ENCODE results near the gene VAPA. TPM values are rescaled to one million over a fixed set of nuclear protein-coding genes. Genes with fewer than 3 reads are reported as not detected.

The VAPA gene
- total and polyA plus RNA-seq, 10 donors: 53.1 to 290 (median 181) TPM

GRCh38 chr18:9950289-9951016 lies 36.6 kb downstream of the VAPA start:
- DNase-seq: no peak
- TF ChIP-seq POLR2A (IDR thresholded peaks at IDR 0.05) (no peak), POLR2AphosphoS5 (IDR thresholded peaks at IDR 0.05) (peak in 1 of 3 donors; percentile 35)
- Histone ChIP-seq H3K36me3 (peaks cover 2 to 100% (median 53%) of the 10 kb centered on the region in 6 donors), H3K27me3 (replicated peaks in 1 of 7) (no peaks in the 10 kb centered on the region), H3K27ac (peak overlapping the region in 1 of 8 donors; percentile 20), H3K4me3 (no peak overlapping the region), H3K4me1 (peaks cover 0 to 29% (median 6%) of the 10 kb centered on the region in 6 donors), H3K9me3 (no peaks in the 10 kb centered on the region)
- intact Hi-C loops (cut with DNase I; ENCODE audit: low total_unique reads): no loop called here
- WGBS, 5 donors: 42 to 67% (median 63%) methylated on average over 3 of the region's 3 CpGs

GRCh38 chr18:9951022-9951859 lies 37.4 kb downstream of the VAPA start:
- peak overlapping the region in 1 of 8 donors; percentile 20 for H3K27ac ChIP-seq
- peaks cover 2 to 100% (median 49%) of the 10 kb centered on the region in 6 donors for H3K36me3 ChIP-seq
- H3K9me3 ChIP-seq: no peaks in the 10 kb centered on the region
- DNase-seq: no peak
- no peak overlapping the region for H3K4me3 ChIP-seq
- 76 to 84% (median 84%) methylated on average over 9 of the region's 9 CpGs for WGBS, 5 donors
- intact Hi-C loops (cut with DNase I; ENCODE audit: low total_unique reads): no loop called here
- peaks cover 0 to 29% (median 6%) of the 10 kb centered on the region in 6 donors for H3K4me1 ChIP-seq
- no peaks in the 10 kb centered on the region for H3K27me3 ChIP-seq (replicated peaks in 1 of 7)
- TF ChIP-seq POLR2AphosphoS5 (IDR thresholded peaks at IDR 0.05) (peak in 1 of 3 donors; percentile 21), POLR2A (IDR thresholded peaks at IDR 0.05) (no peak), CTCF (IDR thresholded peaks at IDR 0.05 in 8 of 11, conservative IDR thresholded peaks at IDR 0.05 in 3 of 11) (peak in 7 of 11 experiments; percentile 38 to 64 (median 55))

GRCh38 chr18:9952633-9953416 lies 39.0 kb downstream of the VAPA start:
- intact Hi-C loops (cut with DNase I; ENCODE audit: low total_unique reads): no loop called here
- H3K4me1 ChIP-seq: peaks cover 0 to 29% (median 6%) of the 10 kb centered on the region in 6 donors
- no peak for TF ChIP-seq CTCF (IDR thresholded peaks at IDR 0.05 in 8 of 11, conservative IDR thresholded peaks at IDR 0.05 in 3 of 11)
- no peak for TF ChIP-seq POLR2AphosphoS5 (IDR thresholded peaks at IDR 0.05)
- no peak for TF ChIP-seq POLR2A (IDR thresholded peaks at IDR 0.05)
- no peak overlapping the region for H3K4me3 ChIP-seq
- peaks cover 2 to 97% (median 38%) of the 10 kb centered on the region in 6 donors for H3K36me3 ChIP-seq
- no peaks in the 10 kb centered on the region for H3K27me3 ChIP-seq (replicated peaks in 1 of 7)
- 81 to 100% (median 86%) methylated on average over 1 of the region's 1 CpG for WGBS, 5 donors
- H3K9me3 ChIP-seq: no peaks in the 10 kb centered on the region
- DNase-seq: no peak
- H3K27ac ChIP-seq: peak overlapping the region in 2 of 8 donors; percentile 4 to 26

GRCh38 chr18:9958861-9959399 lies 45.1 kb downstream of the VAPA start:
- intact Hi-C loops (cut with DNase I; ENCODE audit: low total_unique reads): no loop called here
- no peak overlapping the region for H3K4me3 ChIP-seq
- 72 to 94% (median 87%) methylated on average over 4 of the region's 4 CpGs for WGBS, 5 donors
- DNase-seq: no peak
- peaks cover 0 to 37% (median 15%) of the 10 kb centered on the region in 6 donors for H3K36me3 ChIP-seq
- H3K27ac ChIP-seq: no peak overlapping the region
- no peaks in the 10 kb centered on the region for H3K9me3 ChIP-seq
- peak in 1 of 3 donors; percentile 20 for TF ChIP-seq POLR2AphosphoS5 (IDR thresholded peaks at IDR 0.05)
- TF ChIP-seq POLR2A (IDR thresholded peaks at IDR 0.05): no peak
- H3K27me3 ChIP-seq (replicated peaks in 1 of 7): no peaks in the 10 kb centered on the region
- peaks cover 0 to 12% (median 0%) of the 10 kb centered on the region in 6 donors for H3K4me1 ChIP-seq

Measured in spleen (tissue), 11 donors.